Neural crest cell (in vitro differentiated cells): ENCODE data around the gene CBFA2T2. TPM values are rescaled to one million over a fixed set of nuclear protein-coding genes. Genes with fewer than 3 reads are reported as not detected.
"Not testable (repeated sequence)": the region's sequence is repeated elsewhere in the genome, so short reads cannot be mapped to it uniquely, and the experiment has no call there.

Experiments
- DNase-seq: peaks from one replicate; pipeline ENCODE4 v3.0.0; 2021; ENCODE audit warnings: low read depth, mixed read lengths, low spot score
- H3K27ac Mint-ChIP-seq: one replicate; pipeline ENCODE4 v1.8.0; 2021; ENCODE audit warnings: mild to moderate bottlenecking, mixed read lengths; ENCODE audit not compliant: unreplicated experiment
- H3K27me3 Mint-ChIP-seq: 2 replicates; pipeline ENCODE4 v1.8.0; 2021; ENCODE audit warnings: low read depth, mild to moderate bottlenecking, mixed read lengths
- H3K36me3 Mint-ChIP-seq: 2 replicates; pipeline ENCODE4 v1.8.0; 2021; ENCODE audit warnings: low read depth, mild to moderate bottlenecking, mixed read lengths
- H3K4me1 Mint-ChIP-seq: 2 replicates; pipeline ENCODE4 v1.8.0; 2021; ENCODE audit warnings: mixed read lengths
- H3K4me3 Mint-ChIP-seq: one replicate; pipeline ENCODE4 v1.8.0; 2021; ENCODE audit warnings: mild to moderate bottlenecking, mixed read lengths
- H3K9me3 Mint-ChIP-seq: 2 replicates; pipeline ENCODE4 v1.8.0; 2021; ENCODE audit warnings: mixed read lengths
- CTCF ChIP-seq: fragments of 200-600 bp; sonication (generic); conservative IDR thresholded peaks from 2 replicates; pipeline ENCODE4 v1.5.0; 2021; ENCODE audit warnings: antibody characterized with exemption, mild to moderate bottlenecking
- total RNA-seq: library from RNA; stranded (reverse); gene quantifications from 2 replicates; pipeline ENCODE4 v1.2.1, GENCODE V29; 2021

CBFA2T2 gene
- total RNA-seq, 1 donor from 2014 or later: 36.5 TPM

- Mint-ChIP-seq H3K4me3 (no peak overlapping the region), H3K27me3 (no peaks in the 10 kb centered on the region), H3K27ac (no peak overlapping the region), H3K9me3 (no peaks in the 10 kb centered on the region), H3K4me1 (peaks cover 3% of the 10 kb centered on the region), H3K36me3 (no peaks in the 10 kb centered on the region)
- TF ChIP-seq CTCF: no peak
- no peak for DNase-seq
These were observed 9.5 kb downstream of the CBFA2T2 start for GRCh38 chr20:33499355-33499754.

- H3K9me3 Mint-ChIP-seq: no peaks in the 10 kb centered on the region
- no peak for TF ChIP-seq CTCF
- no peaks in the 10 kb centered on the region for H3K27me3 Mint-ChIP-seq
- H3K4me1 Mint-ChIP-seq: peaks cover 3% of the 10 kb centered on the region
- no peak overlapping the region for H3K4me3 Mint-ChIP-seq
- no peaks in the 10 kb centered on the region for H3K36me3 Mint-ChIP-seq
- no peak overlapping the region for H3K27ac Mint-ChIP-seq
- DNase-seq: no peak
These were observed 11.1 kb downstream of the CBFA2T2 start for GRCh38 chr20:33501000-33501399.

GRCh38 chr20:33503564-33503963, 13.7 kb downstream of the CBFA2T2 start:
- TF ChIP-seq CTCF: no peak
- no peak overlapping the region for H3K27ac Mint-ChIP-seq
- no peak for DNase-seq
- no peak overlapping the region for H3K4me3 Mint-ChIP-seq
- no peaks in the 10 kb centered on the region for H3K9me3 Mint-ChIP-seq
- H3K4me1 Mint-ChIP-seq: peaks cover 7% of the 10 kb centered on the region
- H3K27me3 Mint-ChIP-seq: no peaks in the 10 kb centered on the region
- peaks cover under 1% of the 10 kb centered on the region for H3K36me3 Mint-ChIP-seq

GRCh38 chr20:33506576-33506975, 16.7 kb downstream of the CBFA2T2 start:
- no peak overlapping the region for H3K27ac Mint-ChIP-seq
- H3K4me3 Mint-ChIP-seq: no peak overlapping the region
- peaks cover 8% of the 10 kb centered on the region for H3K36me3 Mint-ChIP-seq
- no peak for TF ChIP-seq CTCF
- no peak for DNase-seq
- H3K9me3 Mint-ChIP-seq: peaks cover 4% of the 10 kb centered on the region
- peaks cover 4% of the 10 kb centered on the region for H3K4me1 Mint-ChIP-seq
- no peaks in the 10 kb centered on the region for H3K27me3 Mint-ChIP-seq

- no peak overlapping the region for H3K4me3 Mint-ChIP-seq
- no peaks in the 10 kb centered on the region for H3K27me3 Mint-ChIP-seq
- no peak for TF ChIP-seq CTCF
- peaks cover 4% of the 10 kb centered on the region for H3K4me1 Mint-ChIP-seq
- H3K27ac Mint-ChIP-seq: peak overlapping the region; percentile 1
- peaks cover 4% of the 10 kb centered on the region for H3K9me3 Mint-ChIP-seq
- peaks cover 8% of the 10 kb centered on the region for H3K36me3 Mint-ChIP-seq
- no peak for DNase-seq
These were observed 17.6 kb downstream of the CBFA2T2 start for GRCh38 chr20:33507461-33507860.

GRCh38 chr20:33508015-33508414, 18.1 kb downstream of the CBFA2T2 start:
- H3K27me3 Mint-ChIP-seq, DNase-seq, H3K36me3 Mint-ChIP-seq, H3K4me3 Mint-ChIP-seq, H3K4me1 Mint-ChIP-seq, H3K9me3 Mint-ChIP-seq, H3K27ac Mint-ChIP-seq: not testable (repeated sequence)

- not testable (repeated sequence) for H3K4me1 Mint-ChIP-seq, H3K4me3 Mint-ChIP-seq, H3K36me3 Mint-ChIP-seq, H3K27ac Mint-ChIP-seq, H3K27me3 Mint-ChIP-seq, H3K9me3 Mint-ChIP-seq, DNase-seq
These were observed 19.2 kb downstream of the CBFA2T2 start for GRCh38 chr20:33509057-33509456.

- not testable (repeated sequence) for H3K4me3 Mint-ChIP-seq, DNase-seq, H3K27ac Mint-ChIP-seq, H3K9me3 Mint-ChIP-seq, H3K36me3 Mint-ChIP-seq, H3K27me3 Mint-ChIP-seq
- peaks cover 11% of the 10 kb centered on the region for H3K4me1 Mint-ChIP-seq
These were observed 22.0 kb downstream of the CBFA2T2 start for GRCh38 chr20:33511876-33512275.
